ENCODE results near the gene PRDM8. TPM values are rescaled to one million over a fixed set of nuclear protein-coding genes. Genes with fewer than 3 reads are reported as not detected.

The PRDM8 gene
- total RNA-seq, 1 donor from 2014 or later: not detected

DNA sequence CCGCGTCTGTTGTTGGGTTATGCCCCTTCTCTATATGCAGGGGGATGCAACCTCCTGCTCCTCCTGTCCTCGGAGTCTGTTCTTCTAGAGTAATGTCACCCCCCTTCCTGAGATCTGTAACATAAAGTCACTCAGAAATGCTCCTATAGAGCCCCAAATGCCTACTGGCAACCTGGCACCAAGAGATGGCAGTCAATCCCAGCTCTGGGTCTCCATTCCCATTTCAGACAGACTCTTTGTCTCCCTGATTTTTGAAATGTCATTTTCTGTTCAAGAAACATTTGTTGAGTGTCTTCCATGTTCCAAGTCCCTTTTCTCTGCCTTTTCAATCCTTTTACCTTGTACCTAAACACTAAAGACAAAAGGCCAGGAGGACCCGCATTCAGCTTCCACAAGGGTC, 9.6 kb upstream of the PRDM8 start:
- H3K4me3 ChIP-seq: no peak overlapping the region
- no peaks in the 10 kb centered on the region for H3K36me3 ChIP-seq
- H3K4me1 ChIP-seq: peaks cover 0 to 10% of the 10 kb centered on the region in 2 donors
- no peaks in the 10 kb centered on the region for H3K9me3 ChIP-seq
- TF ChIP-seq, protein P1, sequence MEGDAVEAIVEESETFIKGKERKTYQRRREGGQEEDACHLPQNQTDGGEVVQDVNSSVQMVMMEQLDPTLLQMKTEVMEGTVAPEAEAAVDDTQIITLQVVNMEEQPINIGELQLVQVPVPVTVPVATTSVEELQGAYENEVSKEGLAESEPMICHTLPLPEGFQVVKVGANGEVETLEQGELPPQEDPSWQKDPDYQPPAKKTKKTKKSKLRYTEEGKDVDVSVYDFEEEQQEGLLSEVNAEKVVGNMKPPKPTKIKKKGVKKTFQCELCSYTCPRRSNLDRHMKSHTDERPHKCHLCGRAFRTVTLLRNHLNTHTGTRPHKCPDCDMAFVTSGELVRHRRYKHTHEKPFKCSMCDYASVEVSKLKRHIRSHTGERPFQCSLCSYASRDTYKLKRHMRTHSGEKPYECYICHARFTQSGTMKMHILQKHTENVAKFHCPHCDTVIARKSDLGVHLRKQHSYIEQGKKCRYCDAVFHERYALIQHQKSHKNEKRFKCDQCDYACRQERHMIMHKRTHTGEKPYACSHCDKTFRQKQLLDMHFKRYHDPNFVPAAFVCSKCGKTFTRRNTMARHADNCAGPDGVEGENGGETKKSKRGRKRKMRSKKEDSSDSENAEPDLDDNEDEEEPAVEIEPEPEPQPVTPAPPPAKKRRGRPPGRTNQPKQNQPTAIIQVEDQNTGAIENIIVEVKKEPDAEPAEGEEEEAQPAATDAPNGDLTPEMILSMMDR (IDR thresholded peaks at IDR 0.05): no peak
- intact Hi-C loops (cut with DNase I): loop anchor here (10.0 kb wide), 1 partner anchor 1413 kb away; the partner anchor contains the start of gene BMP2K
- H3K27ac ChIP-seq: no peak overlapping the region
- DNase-seq (ENCODE audit: low spot score in 2 of 2): no peak
- H3K27me3 ChIP-seq: peaks cover 8% of the 10 kb centered on the region

DNA sequence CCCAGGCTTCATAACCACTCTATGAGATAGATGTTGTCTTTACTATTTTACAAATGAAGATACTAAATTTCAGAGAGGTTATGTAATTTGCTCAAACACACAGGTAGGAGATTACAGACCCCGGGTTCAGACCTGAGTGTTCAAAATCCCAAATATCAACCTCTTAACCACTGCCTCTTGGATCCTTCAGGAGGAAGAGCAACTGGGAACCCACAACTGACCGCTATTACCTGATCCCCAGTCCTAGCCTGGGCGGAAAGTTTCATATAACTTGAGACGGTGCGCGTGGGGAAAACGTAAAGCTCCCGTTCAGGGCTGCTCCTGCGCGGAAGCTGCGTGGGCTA, 8.9 kb upstream of the PRDM8 start:
- Histone ChIP-seq H3K36me3 (no peaks in the 10 kb centered on the region), H3K4me1 (peaks cover 0 to 10% of the 10 kb centered on the region in 2 donors), H3K9me3 (no peaks in the 10 kb centered on the region), H3K27ac (no peak overlapping the region), H3K4me3 (no peak overlapping the region), H3K27me3 (peaks cover 8% of the 10 kb centered on the region)
- TF ChIP-seq, protein P1 (IDR thresholded peaks at IDR 0.05): no peak
- no peak for DNase-seq (ENCODE audit: low spot score in 2 of 2)
- intact Hi-C loops (cut with DNase I): loop anchor here (10.0 kb wide), 1 partner anchor 1414 kb away; the partner anchor contains the start of gene BMP2K

DNA sequence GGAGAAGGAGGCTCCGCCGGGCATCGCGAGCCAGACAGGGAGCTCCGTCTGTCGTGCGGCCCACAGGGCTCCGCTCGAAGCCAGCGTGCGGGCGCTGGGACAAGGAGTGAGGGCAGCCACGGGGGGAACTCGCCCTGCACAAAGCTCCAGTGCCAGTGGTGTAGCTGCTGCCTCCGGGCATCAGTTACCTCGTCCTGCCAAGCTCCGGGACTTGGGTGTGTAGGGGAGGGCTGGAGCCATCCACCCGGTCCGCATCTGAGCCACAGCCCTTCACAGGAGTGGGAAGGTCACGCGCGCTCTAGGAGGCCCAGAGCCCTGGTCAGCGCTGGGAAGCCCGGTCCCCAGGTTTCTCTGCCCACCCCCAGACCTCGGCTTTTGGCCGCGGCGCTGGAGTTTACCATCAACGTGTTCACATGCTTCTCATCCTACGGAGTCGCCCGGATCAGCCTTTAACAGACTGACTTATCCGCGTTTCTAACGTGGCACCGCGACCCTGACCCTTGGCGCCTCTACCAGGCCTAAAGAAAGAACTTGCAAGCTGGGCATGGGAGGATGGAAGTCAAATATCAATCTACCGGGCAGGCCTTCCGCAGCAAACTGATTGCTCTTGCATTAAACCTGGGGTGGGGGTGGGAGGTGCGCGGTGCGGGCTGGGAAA, 8.4 kb upstream of the PRDM8 start:
- Histone ChIP-seq H3K36me3 (no peaks in the 10 kb centered on the region), H3K27ac (no peak overlapping the region), H3K9me3 (no peaks in the 10 kb centered on the region), H3K4me1 (peaks cover 0 to 10% of the 10 kb centered on the region in 2 donors), H3K27me3 (peaks cover 8% of the 10 kb centered on the region), H3K4me3 (no peak overlapping the region)
- DNase-seq (ENCODE audit: low spot score in 2 of 2): no peak
- intact Hi-C loops (cut with DNase I): loop anchor here (10.0 kb wide), 1 partner anchor 1414 kb away; the partner anchor contains the start of gene BMP2K
- TF ChIP-seq, protein P1 (IDR thresholded peaks at IDR 0.05): no peak

DNA sequence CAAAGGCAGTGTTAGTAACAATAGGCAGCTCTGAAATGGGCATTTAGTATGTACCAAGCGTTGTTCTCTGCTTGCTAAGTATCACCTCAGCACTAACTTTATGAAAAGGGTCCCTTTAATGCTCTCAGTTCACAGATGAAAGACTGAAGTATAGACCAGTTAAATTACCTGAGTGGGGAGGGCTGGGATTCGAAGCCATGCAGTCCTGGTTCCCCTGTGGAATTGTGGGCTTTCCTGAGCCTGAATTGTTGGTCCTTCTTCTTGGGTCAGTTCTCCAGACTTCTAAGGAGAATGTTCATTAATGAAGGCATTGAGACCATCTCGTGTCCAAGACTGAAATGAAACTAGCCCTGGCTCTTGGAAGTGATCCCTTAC, 7.7 kb upstream of the PRDM8 start:
- H3K36me3 ChIP-seq: no peaks in the 10 kb centered on the region
- DNase-seq (ENCODE audit: low spot score in 2 of 2): no peak
- H3K4me3 ChIP-seq: no peak overlapping the region
- intact Hi-C loops (cut with DNase I): loop anchor here (10.0 kb wide), 1 partner anchor 1415 kb away; the partner anchor contains the start of gene BMP2K
- peaks cover 8% of the 10 kb centered on the region for H3K27me3 ChIP-seq
- peaks cover 0 to 10% of the 10 kb centered on the region in 2 donors for H3K4me1 ChIP-seq
- no peak overlapping the region for H3K27ac ChIP-seq
- no peaks in the 10 kb centered on the region for H3K9me3 ChIP-seq
- TF ChIP-seq, protein P1 (IDR thresholded peaks at IDR 0.05): no peak

DNA sequence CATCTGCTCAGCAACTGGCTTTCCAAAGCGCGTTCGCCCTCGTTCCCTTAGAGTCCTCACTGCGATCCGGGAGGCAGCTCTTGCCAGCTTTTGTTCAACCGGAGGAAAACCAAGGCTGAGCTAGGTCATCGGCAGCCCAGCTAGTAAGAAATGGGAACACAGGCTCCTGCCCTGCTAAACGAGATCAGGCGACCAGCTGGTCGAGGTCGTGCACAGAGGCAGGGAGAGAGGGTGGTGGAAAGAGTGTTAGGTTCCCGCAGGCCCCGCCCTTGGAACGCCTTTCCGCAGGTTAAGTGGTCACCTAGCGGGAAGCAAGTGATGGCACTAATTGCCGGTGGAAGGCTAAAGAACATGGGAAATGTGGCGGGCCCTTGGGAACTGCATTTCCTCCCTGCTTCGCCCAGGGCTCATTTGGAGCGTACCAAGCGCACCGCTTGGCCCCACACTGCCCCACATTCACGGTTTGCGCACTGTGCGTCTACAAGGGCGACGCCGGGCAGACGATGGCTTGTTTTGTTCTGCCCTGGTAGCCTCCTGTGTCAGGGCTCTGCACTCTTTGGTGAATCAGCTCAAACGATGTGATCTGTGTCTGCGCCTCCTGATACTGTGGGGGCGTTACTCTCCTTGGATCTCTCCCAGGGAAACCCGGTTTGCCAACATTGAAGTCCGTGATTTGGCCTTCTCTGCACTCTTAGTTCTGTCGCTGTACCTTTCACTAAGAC, 7.2 kb upstream of the PRDM8 start:
- Histone ChIP-seq H3K9me3 (no peaks in the 10 kb centered on the region), H3K27me3 (peaks cover 8% of the 10 kb centered on the region), H3K4me1 (peaks cover 0 to 10% of the 10 kb centered on the region in 2 donors), H3K4me3 (no peak overlapping the region), H3K36me3 (no peaks in the 10 kb centered on the region), H3K27ac (no peak overlapping the region)
- TF ChIP-seq, protein P1 (IDR thresholded peaks at IDR 0.05): no peak
- intact Hi-C loops (cut with DNase I): loop anchor here (10.0 kb wide), 1 partner anchor 1415 kb away; the partner anchor contains the start of gene BMP2K
- DNase-seq (ENCODE audit: low spot score in 2 of 2): no peak

Data from ascending aorta (tissue), 2 donors.